Activated CD8-positive, alpha-beta memory T cell treated with anti-CD3 and anti-CD28 coated beads, Interleukin-2, amount 50 U/mL, for 24 hours (primary cell): Measurements from ENCODE around the gene HMGN1.

Experiments used
- DNase-seq: peaks from one replicate; pipeline ENCODE4 v3.0.0-alpha.2; 2020; ENCODE audit errors: extremely low read depth

HMGN1 gene

DNA sequence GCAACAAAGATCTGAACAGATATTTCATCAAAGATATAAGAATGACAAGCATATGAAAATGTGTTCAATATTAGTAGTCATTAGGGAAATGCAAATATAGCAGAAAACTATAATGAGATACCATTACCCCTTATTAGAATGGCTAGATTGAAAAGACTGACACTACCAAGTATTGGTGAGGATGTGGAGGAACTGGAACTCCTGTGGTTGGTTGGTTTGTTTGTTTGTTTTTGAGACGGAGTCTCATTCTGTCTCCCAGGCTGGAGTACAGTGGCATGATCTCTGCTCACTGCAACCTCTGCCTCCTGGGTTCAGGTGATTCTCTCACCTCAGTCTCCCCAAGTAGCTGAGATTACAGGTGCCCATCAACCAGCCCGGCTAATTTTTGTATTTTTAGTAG is 18.9 kb upstream of the HMGN1 start:
- no peak for DNase-seq

GRCh38 chr21:39366563-39366962 is 17.7 kb upstream of the HMGN1 start:
- DNase-seq: no peak

GRCh38 chr21:39364949-39365348 is 16.1 kb upstream of the HMGN1 start:
- no peak for DNase-seq

DNA sequence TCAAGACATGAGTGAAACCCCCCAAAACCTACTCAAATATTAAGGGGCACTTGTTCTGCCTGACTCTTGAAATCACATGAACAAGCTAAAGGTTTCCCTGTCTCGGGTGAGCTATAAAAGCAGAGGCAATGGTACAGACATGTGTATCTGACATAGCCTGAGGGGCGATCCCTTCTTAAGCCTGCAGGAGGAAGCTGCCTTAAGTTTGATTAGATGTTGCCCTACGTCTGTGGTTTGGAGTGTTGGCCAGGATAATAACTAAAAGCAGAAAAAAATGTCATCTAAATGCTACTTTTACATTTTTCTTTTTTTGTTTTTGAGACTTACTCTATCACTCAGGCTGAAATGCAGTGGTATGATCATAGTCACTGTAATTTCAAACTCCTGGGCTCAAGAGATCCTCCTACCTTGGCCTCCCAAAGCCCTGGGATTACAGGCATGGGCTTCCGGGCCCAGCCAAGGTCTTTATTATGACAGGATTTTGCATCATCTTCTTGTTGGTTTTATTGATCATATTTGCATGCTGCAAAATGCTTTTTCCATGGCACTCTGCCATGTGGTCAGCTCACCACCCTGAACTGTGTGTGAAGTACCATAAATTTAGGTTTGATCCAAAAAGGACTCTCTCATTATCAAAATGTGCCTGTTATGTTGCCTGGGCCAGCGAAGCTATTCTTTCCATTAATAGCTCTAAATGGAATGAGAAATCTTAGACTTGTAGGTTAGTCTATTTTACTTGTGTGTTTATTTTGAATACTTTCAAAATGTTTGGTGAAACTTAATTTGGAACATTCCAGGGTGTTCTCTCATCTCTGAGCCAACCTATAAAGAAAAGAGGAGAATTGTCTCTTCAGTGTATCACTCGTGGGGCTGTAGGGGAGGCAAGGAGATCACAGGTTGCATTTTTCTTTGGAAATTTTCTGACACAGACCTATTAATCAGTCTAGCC is 15.0 kb upstream of the HMGN1 start:
- DNase-seq: no peak

DNA sequence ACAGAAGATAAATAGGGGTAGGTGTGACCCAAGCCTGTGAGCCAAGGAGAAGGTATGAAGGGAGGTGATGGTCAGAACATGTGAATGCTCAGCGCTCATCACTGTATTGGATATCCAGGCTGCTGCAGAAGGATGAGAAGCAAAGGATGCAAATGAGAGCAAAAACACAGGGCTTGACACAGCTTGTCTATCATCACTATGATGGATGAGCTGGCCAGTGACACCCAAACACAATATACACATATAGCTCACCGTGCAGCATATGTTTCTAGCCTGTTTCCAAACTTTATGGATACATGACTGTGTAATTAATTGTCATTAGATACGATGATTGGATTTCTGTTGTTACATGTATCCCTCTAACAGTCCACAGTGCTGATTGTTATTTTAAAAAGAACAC is 13.8 kb upstream of the HMGN1 start:
- DNase-seq: no peak

DNA sequence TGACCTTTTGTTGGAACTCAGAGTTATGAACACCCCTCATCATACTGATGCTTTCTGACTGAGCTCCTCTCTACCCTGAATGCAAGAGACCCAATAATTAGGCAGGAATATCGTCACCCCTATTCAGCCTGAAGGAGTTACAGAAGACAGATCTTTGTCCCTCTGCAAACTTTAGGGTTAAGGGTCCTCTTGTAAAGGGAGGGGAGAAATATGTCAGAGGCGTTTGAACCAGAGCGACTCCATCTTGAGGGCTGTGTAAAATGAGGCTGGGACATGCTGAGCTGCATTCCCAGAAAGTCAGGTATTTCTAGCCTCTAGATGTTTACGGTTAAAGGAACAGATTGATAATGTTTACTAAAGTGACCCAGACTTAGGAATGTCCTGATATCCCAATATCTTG is 10.5 kb upstream of the HMGN1 start:
- DNase-seq: no peak

DNA sequence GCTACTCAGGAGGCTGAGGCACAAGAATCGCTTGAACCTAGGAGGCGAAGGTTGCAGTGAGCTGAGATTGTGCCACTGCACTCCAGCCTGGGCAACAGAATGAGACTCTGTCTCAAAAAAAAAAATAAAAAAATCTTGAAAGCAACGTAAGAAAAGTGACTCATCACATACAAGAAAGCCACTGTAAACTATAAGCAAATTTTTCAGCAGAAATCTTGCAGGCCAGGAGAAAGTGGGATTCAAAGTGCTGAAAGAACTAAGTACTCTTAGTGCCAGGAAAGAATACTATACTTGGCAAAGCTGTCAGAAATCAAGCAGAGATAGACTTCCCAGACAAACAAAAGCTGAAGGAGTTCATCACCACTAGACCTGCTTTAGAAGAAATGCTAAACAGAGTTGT is 4.4 kb upstream of the HMGN1 start:
- DNase-seq: no peak

DNA sequence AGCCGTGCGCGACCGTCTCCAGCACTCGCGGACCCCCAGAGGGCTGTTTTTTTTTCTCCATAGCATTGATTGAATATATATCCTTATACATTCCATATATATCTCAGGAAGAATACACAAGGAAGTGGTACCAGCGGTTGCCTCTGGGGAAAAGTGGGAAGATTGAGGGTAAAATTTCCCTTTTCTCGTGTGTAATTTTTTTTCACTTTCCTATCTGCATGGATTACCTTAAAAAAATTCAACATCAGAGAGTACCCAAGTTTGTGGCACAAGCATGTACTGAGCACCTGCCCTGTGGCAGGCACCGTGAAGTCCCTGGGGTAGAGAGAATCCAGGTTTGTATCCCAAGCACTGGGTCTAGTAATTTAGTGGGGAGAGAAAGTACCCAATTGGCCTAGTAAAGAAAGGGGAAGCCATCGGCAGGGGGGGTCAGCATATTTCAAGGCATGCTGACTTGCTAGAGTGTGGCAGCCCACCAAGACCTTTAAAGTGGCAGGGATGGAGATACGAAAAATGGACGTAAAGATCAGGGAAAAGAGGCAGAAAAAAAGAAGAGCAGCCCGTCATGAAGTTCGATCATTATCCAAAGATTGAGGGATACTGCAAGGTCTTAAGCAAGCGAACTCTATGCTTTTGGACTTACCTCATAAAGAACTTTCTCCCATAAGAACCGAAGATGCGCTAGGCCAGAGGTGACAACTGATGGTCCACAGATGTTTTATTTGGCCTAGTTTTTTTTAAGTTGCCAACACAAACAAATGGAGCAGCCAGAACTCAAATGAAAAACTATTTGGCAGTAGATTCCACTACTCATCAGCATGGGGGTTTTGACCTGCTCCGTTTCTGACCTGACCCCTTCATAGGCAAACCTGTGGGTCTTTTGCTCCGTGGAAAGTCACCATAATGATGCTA is 1.5 kb upstream of the HMGN1 start:
- DNase-seq: no peak

GRCh38 chr21:39349211-39350093 is 564 bp upstream of the HMGN1 start:
- peak; percentile 93 for DNase-seq

DNA sequence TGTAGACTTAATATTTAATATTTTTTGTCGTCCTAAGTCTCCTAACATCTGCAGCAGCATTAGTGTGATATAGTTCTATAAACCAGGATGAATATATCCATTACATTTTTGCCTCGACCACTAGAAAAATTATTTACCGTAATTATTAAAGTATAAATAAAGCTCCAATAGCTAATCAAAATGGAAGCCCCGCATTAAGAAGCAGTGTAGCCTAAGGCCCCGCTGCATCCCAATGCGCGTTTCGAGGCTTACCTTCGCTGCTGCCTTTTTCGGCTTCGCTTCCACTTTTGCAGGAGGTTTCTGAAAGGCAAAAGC is 891 bp downstream of the HMGN1 start:
- DNase-seq: no peak

- no peak for DNase-seq
Observed at GRCh38 chr21:39347537-39347936, 1.4 kb downstream of the HMGN1 start.

DNA sequence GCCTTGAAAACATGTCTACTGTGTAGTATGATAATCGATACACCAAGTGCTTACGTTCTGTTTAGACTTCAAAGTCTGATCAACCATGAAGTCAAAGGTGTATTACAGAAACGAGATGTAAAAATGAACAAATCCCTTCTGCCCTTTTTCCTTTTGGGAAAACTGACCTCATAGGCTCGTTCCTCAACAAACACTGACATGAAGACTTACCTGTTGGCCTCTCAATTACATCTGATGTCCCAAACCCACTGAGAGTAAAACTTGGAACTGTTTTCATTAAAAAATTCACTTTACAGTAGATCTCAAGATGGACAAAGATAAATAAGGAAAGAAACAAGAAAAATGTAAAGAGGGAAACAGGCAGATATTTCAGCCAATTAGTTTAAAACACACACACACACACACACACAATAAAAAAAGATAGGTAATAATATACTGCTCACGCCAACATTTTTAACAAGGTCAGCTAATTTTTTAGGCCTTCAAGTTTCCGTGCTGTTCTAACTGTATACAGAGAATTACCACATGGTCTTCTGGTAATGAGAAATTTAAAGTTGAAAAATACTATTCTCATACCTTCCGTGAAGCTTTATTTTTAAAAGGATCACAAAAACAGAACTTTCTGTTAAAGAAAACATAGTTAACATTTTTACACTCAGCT is 2.1 kb downstream of the HMGN1 start:
- DNase-seq: no peak

DNA sequence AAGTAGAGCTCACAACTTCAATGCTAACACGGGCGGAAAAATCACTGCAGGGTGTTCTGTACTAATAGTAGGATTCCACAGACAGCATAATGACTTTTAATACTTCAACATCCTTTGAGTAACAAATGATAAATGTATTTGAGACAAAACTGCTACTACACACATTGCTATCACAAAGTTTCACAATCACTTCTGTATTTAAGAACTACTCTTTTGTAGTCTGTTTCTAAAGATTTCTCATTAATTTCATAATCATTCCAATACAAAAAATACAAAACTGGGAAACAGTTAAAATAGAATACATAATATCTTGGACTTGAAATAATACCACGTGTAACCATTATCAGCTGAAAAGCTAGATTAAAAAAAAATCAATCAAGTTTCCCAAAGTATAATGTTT is 2.7 kb downstream of the HMGN1 start:
- DNase-seq: no peak

DNA sequence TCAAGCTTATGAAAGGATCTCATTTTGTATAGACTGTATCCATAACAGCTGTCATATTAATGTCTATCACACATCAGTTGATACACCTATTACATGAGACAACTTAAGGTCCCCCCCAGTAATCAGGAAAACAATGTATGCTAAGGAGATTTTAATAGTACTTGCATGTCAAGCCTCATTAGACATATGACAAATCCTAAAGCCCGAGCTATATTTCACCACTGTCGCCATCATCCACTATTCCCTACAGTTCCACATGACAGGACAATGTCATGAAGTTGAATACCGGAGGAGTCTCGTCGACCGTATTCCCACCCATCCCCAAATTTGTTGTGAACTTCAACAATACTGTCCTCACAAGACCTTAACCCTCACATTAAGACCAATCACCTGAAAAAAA is 3.4 kb downstream of the HMGN1 start:
- DNase-seq: no peak

GRCh38 chr21:39344848-39345247 is 4.0 kb downstream of the HMGN1 start:
- DNase-seq: no peak

GRCh38 chr21:39341249-39341923 is 7.5 kb downstream of the HMGN1 start:
- DNase-seq: no peak

DNA sequence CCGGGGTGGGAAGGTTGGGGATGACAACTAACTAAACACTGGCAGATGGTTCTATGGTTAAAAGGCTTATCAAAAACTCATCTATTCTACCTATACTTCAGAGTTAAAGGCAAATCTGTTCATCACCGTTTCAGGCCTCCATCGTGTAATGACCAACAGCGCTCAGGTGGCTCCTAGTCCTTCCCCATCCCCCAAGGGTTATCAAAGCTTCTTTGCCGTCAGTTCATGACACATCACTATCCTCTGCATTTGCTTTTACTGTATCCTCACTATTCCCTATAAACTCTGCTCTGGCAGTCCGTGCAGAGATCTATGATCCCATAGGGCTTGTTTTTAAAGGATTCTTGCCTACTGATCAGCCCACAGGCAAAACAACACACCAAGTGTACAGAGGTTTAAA is 8.2 kb downstream of the HMGN1 start:
- no peak for DNase-seq

GRCh38 chr21:39339231-39339630 is 9.7 kb downstream of the HMGN1 start:
- no peak for DNase-seq

DNA sequence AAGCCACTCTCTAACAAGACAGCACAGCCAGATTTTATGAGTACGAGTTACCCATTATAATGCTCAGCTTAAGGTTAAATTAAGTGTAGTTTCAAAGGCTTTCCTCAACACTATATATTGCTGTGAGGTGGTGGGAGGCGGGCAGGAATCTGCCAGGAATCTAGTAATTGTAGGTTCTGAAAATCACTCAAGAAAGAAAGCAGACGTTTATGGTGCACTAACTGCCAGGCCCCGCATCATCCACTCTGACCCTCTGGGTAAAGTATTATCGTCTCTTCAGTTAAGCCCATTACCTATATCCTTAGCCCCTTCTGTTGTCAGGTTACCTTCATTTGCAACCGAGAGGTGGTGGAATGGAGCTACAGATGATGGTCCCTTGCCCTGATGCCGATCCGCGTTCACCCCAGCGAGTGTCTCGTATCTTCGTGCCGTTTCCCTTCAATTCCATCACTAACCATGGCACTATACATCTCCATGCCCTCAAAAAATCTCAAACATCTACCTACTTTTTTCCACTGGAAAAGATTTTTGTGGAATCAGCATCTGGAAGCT is 12.4 kb downstream of the HMGN1 start:
- no peak for DNase-seq

- no peak for DNase-seq
Observed at GRCh38 chr21:39334611-39335010, 14.3 kb downstream of the HMGN1 start.

DNA sequence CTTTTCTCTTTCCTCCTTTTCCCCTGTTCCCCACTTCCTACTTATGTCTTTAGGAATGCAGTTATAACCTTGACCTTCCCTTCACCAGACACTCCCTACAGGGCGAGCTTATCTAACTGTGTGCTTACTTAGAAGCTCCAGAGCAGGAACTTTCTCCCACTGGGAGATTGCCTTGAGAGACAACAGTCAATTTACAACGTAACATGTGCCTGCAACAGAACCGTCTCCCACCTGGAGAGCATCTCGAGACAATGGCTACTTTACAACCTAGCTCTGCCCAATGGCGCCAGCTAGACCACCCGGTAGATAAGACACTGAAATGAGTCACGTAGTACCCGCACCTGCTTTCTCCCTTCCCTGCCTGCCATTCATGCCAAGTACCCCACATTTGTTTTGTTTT is 16.7 kb downstream of the HMGN1 start:
- DNase-seq: no peak
